ENCODE results near the gene FNDC3A.

The FNDC3A gene

GRCh38 chr13:48975856-48976575, at the start of gene FNDC3A:
Gene FNDC3A (plus strand): TSS chr13:48975912. CDS start chr13:49006191, 30,279 bp downstream.
- DNase-seq (ENCODE audit: low spot score), result peak; percentile 80

GRCh38 chr13:48928757-48929430, 46.8 kb upstream of the FNDC3A start:
- no peak for DNase-seq (ENCODE audit: low spot score)

- no peak for DNase-seq (ENCODE audit: low spot score)
These were observed 44.8 kb upstream of the FNDC3A start for GRCh38 chr13:48930918-48931317.

- DNase-seq (ENCODE audit: low spot score), result no peak
These were observed 37.3 kb upstream of the FNDC3A start for GRCh38 chr13:48938308-48938943.

- DNase-seq (ENCODE audit: low spot score), result no peak
These were observed 36.0 kb upstream of the FNDC3A start for GRCh38 chr13:48939728-48940127.

- DNase-seq (ENCODE audit: low spot score), result no peak
These were observed 33.6 kb upstream of the FNDC3A start for GRCh38 chr13:48942131-48942530.

GRCh38 chr13:48944221-48944620, 31.5 kb upstream of the FNDC3A start:
- DNase-seq (ENCODE audit: low spot score), result no peak

- DNase-seq (ENCODE audit: low spot score), result no peak
These were observed 30.1 kb upstream of the FNDC3A start for GRCh38 chr13:48945626-48946025.

- DNase-seq (ENCODE audit: low spot score), result no peak
These were observed 29.5 kb upstream of the FNDC3A start for GRCh38 chr13:48946163-48946562.

- no peak for DNase-seq (ENCODE audit: low spot score)
These were observed 25.9 kb upstream of the FNDC3A start for GRCh38 chr13:48949566-48950500.

GRCh38 chr13:48950501-48950875, 25.2 kb upstream of the FNDC3A start:
- DNase-seq (ENCODE audit: low spot score), result no peak

- no peak for DNase-seq (ENCODE audit: low spot score)
These were observed 21.6 kb upstream of the FNDC3A start for GRCh38 chr13:48954081-48954480.

- no peak for DNase-seq (ENCODE audit: low spot score)
These were observed 20.2 kb upstream of the FNDC3A start for GRCh38 chr13:48955536-48955935.

- no peak for DNase-seq (ENCODE audit: low spot score)
These were observed 14.3 kb upstream of the FNDC3A start for GRCh38 chr13:48961379-48961778.

GRCh38 chr13:48962281-48962680, 13.4 kb upstream of the FNDC3A start:
- no peak for DNase-seq (ENCODE audit: low spot score)

GRCh38 chr13:48965736-48966135, 10.0 kb upstream of the FNDC3A start:
- DNase-seq (ENCODE audit: low spot score), result no peak

GRCh38 chr13:48969685-48970084, 6.0 kb upstream of the FNDC3A start:
- DNase-seq (ENCODE audit: low spot score), result no peak

- DNase-seq (ENCODE audit: low spot score), result no peak
These were observed 1.8 kb upstream of the FNDC3A start for GRCh38 chr13:48973845-48974431.

GRCh38 chr13:48975101-48975855, 434 bp upstream of the FNDC3A start:
- no peak for DNase-seq (ENCODE audit: low spot score)

GRCh38 chr13:48976576-48977285, 1.0 kb downstream of the FNDC3A start:
- peak; percentile 56 for DNase-seq (ENCODE audit: low spot score)
